ENCODE results near the gene PAIP2B. TPM values are rescaled to one million over a fixed set of nuclear protein-coding genes. Genes with fewer than 3 reads are reported as not detected.
"Not testable (repeated sequence)": the region's sequence is repeated elsewhere in the genome, so short reads cannot be mapped to it uniquely, and the experiment has no call there.

The PAIP2B gene
- polyA plus RNA-seq, 3 donors, result 0.08 to 0.20 (median 0.17) TPM

DNA sequence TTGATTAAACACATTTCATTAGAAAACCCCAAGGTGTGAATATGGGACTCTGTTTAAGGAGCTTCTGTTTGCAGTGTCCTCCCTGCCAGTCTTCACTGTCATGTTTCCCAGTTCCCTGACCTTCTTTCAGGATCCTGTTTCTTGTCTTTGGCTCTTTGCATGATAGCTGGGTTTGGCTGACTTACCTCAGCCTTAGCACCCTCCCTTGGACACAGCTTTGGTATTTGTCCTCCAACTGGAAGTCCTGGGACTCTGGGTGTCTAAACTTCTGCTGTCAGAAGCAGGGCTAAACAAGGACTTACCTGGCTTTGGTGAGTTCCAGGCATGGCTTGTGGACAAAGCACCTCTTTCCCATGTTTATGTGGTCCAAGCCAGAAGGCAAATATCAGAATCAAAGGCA is 11.2 kb upstream of the PAIP2B start:
- no peaks in the 10 kb centered on the region for H3K4me1 Mint-ChIP-seq
- no peak for DNase-seq
- TF ChIP-seq, protein P1, sequence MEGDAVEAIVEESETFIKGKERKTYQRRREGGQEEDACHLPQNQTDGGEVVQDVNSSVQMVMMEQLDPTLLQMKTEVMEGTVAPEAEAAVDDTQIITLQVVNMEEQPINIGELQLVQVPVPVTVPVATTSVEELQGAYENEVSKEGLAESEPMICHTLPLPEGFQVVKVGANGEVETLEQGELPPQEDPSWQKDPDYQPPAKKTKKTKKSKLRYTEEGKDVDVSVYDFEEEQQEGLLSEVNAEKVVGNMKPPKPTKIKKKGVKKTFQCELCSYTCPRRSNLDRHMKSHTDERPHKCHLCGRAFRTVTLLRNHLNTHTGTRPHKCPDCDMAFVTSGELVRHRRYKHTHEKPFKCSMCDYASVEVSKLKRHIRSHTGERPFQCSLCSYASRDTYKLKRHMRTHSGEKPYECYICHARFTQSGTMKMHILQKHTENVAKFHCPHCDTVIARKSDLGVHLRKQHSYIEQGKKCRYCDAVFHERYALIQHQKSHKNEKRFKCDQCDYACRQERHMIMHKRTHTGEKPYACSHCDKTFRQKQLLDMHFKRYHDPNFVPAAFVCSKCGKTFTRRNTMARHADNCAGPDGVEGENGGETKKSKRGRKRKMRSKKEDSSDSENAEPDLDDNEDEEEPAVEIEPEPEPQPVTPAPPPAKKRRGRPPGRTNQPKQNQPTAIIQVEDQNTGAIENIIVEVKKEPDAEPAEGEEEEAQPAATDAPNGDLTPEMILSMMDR (IDR thresholded peaks at IDR 0.05), result no peak
- H3K36me3 Mint-ChIP-seq, result no peaks in the 10 kb centered on the region
- Histone ChIP-seq H2AFZ (ENCODE audit: insufficient read depth, low read depth, low read length, poor library complexity, severe bottlenecking) (no peak overlapping the region), H4K20me1 (ENCODE audit: insufficient read depth, low read length) (no peaks in the 10 kb centered on the region), H3K4me2 (replicated peaks; ENCODE audit: extremely low read depth, low read length, poor library complexity, severe bottlenecking) (no peak overlapping the region), H3K4me1 (ENCODE audit: control insufficient read depth in 1 of 2, insufficient read depth in 2 of 2, low read length in 2 of 2) (no peaks in the 10 kb centered on the region), H3K9ac (ENCODE audit: insufficient read depth, low read length, poor library complexity, severe bottlenecking) (no peak overlapping the region), H3K27me3 (ENCODE audit: control insufficient read depth in 2 of 2, insufficient read depth in 2 of 2, low read length in 2 of 2) (peaks cover 0 to 3% of the 10 kb centered on the region in 2 donors), H3K79me2 (ENCODE audit: insufficient read depth, low read length) (no peaks in the 10 kb centered on the region), H3K9me3 (replicated peaks in 1 of 2; ENCODE audit: control insufficient read depth in 1 of 2, insufficient read depth in 1 of 2, low read length in 2 of 2) (peaks cover 2% of the 10 kb centered on the region in 2 donors), H3K27ac (ENCODE audit: low read depth in 1 of 2, low read length in 2 of 2) (no peak overlapping the region), H3K4me3 (replicated peaks in 1 of 3; ENCODE audit: low read depth in 2 of 3, low read length in 3 of 3) (no peak overlapping the region), H3K36me3 (replicated peaks in 1 of 2; ENCODE audit: control insufficient read depth in 1 of 2, insufficient read depth in 2 of 2, low read length in 2 of 2) (no peaks in the 10 kb centered on the region)
- intact Hi-C loops (cut with micrococcal nuclease), result no loop called here
- H3K27me3 Mint-ChIP-seq (ENCODE audit: low read depth in 3 of 3), result peaks cover 6 to 14% (median 9%) of the 10 kb centered on the region in 3 donors
- no peak overlapping the region for H3K4me3 Mint-ChIP-seq
- H3K27ac Mint-ChIP-seq, result no peak overlapping the region
- H3K9me3 Mint-ChIP-seq, result peaks cover 2 to 14% (median 5%) of the 10 kb centered on the region in 7 donors

DNA sequence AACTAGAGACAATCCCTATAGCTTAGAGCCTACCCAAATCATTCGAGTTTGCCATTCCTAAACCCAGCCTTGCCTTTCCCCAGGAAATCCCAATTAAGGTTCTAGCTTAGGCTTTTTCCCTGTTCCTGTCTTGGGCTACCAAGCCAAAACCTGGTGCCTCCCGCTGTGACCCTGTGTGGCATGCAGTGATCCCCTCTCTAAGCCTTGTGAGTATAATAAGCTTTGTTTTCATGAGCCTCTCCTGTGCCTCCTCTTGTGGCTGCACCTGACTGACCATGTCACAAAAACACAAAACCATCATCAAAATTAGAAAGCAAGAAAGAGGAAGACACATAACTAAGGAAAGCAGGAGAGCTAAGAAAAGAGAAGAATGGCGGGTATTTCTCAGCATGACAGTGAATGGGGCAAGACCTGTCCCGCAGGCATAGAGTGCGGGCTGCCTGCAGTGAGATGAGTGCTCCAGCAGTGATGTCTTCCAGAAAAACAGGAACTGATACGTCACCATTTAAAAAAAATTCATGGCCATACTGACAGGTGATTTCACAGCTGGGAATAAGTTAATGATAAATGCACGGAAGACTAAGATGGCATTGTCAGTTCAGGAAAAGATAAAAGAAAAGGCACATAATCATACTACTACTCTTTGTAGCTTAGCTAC is 9.2 kb upstream of the PAIP2B start:
- H3K4me2 ChIP-seq (replicated peaks; ENCODE audit: extremely low read depth, low read length, poor library complexity, severe bottlenecking), result no peak overlapping the region
- TF ChIP-seq, protein P1 (IDR thresholded peaks at IDR 0.05), result no peak
- WGBS (ENCODE audit: insufficient coverage), result 80% methylated on average over 4 of the region's 7 CpGs
- H4K20me1 ChIP-seq (ENCODE audit: insufficient read depth, low read length), result no peaks in the 10 kb centered on the region
- H3K27ac Mint-ChIP-seq, result no peak overlapping the region
- no peak overlapping the region for H2AFZ ChIP-seq (ENCODE audit: insufficient read depth, low read depth, low read length, poor library complexity, severe bottlenecking)
- H3K27me3 Mint-ChIP-seq (ENCODE audit: low read depth in 3 of 3), result peaks cover 6 to 10% (median 6%) of the 10 kb centered on the region in 3 donors
- H3K4me3 ChIP-seq (replicated peaks in 1 of 3; ENCODE audit: low read depth in 2 of 3, low read length in 3 of 3), result no peak overlapping the region
- peaks cover 0 to 2% of the 10 kb centered on the region in 2 donors for H3K27me3 ChIP-seq (ENCODE audit: control insufficient read depth in 2 of 2, insufficient read depth in 2 of 2, low read length in 2 of 2)
- no peak overlapping the region for H3K27ac ChIP-seq (ENCODE audit: low read depth in 1 of 2, low read length in 2 of 2)
- H3K79me2 ChIP-seq (ENCODE audit: insufficient read depth, low read length), result no peaks in the 10 kb centered on the region
- H3K9me3 Mint-ChIP-seq, result peaks cover 7 to 20% (median 16%) of the 10 kb centered on the region in 7 donors
- intact Hi-C loops (cut with micrococcal nuclease), result no loop called here
- peaks cover 8 to 10% of the 10 kb centered on the region in 2 donors for H3K9me3 ChIP-seq (replicated peaks in 1 of 2; ENCODE audit: control insufficient read depth in 1 of 2, insufficient read depth in 1 of 2, low read length in 2 of 2)
- H3K4me3 Mint-ChIP-seq, result no peak overlapping the region
- peak in 1 of 3 donors; percentile 22 for DNase-seq
- H3K36me3 Mint-ChIP-seq, result no peaks in the 10 kb centered on the region
- no peaks in the 10 kb centered on the region for H3K4me1 Mint-ChIP-seq
- H3K36me3 ChIP-seq (replicated peaks in 1 of 2; ENCODE audit: control insufficient read depth in 1 of 2, insufficient read depth in 2 of 2, low read length in 2 of 2), result no peaks in the 10 kb centered on the region
- no peaks in the 10 kb centered on the region for H3K4me1 ChIP-seq (ENCODE audit: control insufficient read depth in 1 of 2, insufficient read depth in 2 of 2, low read length in 2 of 2)
- H3K9ac ChIP-seq (ENCODE audit: insufficient read depth, low read length, poor library complexity, severe bottlenecking), result no peak overlapping the region

DNA sequence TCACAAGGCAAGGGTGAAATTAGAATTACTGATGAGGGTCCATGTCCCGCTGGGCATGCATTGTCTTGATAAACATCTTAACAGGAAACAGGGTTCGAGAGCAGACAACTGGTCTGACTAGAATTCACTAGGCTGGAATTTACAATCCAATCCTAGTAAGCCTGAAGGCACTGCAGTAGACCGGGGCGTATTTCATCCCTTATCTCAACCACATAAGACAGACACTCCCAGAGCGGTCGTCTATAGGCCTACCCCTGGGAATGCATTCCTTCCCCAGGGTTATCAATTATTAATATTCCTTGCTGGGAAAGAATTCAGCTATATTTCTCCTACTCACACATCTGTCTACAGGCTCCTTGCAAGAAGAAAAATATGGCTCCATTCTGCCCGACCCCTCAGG is 6.2 kb upstream of the PAIP2B start:
- H3K27ac Mint-ChIP-seq; DNase-seq; H3K27ac ChIP-seq (ENCODE audit: low read depth in 1 of 2, low read length in 2 of 2); H3K9me3 ChIP-seq (replicated peaks in 1 of 2; ENCODE audit: control insufficient read depth in 1 of 2, insufficient read depth in 1 of 2, low read length in 2 of 2); H3K4me1 ChIP-seq (ENCODE audit: control insufficient read depth in 1 of 2, insufficient read depth in 2 of 2, low read length in 2 of 2); H2AFZ ChIP-seq (ENCODE audit: insufficient read depth, low read depth, low read length, poor library complexity, severe bottlenecking); H3K36me3 ChIP-seq (replicated peaks in 1 of 2; ENCODE audit: control insufficient read depth in 1 of 2, insufficient read depth in 2 of 2, low read length in 2 of 2); H3K36me3 Mint-ChIP-seq; H3K4me3 ChIP-seq (replicated peaks in 1 of 3; ENCODE audit: low read depth in 2 of 3, low read length in 3 of 3); H4K20me1 ChIP-seq (ENCODE audit: insufficient read depth, low read length); H3K4me3 Mint-ChIP-seq; H3K27me3 ChIP-seq (ENCODE audit: control insufficient read depth in 2 of 2, insufficient read depth in 2 of 2, low read length in 2 of 2); H3K4me1 Mint-ChIP-seq; H3K9ac ChIP-seq (ENCODE audit: insufficient read depth, low read length, poor library complexity, severe bottlenecking); intact Hi-C loops (cut with micrococcal nuclease); H3K4me2 ChIP-seq (replicated peaks; ENCODE audit: extremely low read depth, low read length, poor library complexity, severe bottlenecking); H3K79me2 ChIP-seq (ENCODE audit: insufficient read depth, low read length): not testable (repeated sequence)
- 89% methylated on average over 5 of the region's 7 CpGs for WGBS (ENCODE audit: insufficient coverage)
- Mint-ChIP-seq H3K9me3 (peaks cover 12 to 29% (median 18%) of the 10 kb centered on the region in 7 donors), H3K27me3 (ENCODE audit: low read depth in 3 of 3) (peaks cover 0 to 11% (median 2%) of the 10 kb centered on the region in 3 donors)

Measured in CD14-positive monocyte (primary cell).